ENCODE data around the gene ELAVL3. TPM values are rescaled to one million over a fixed set of nuclear protein-coding genes. Genes with fewer than 3 reads are reported as not detected.

ELAVL3 gene
- total RNA-seq, 4 donors from 2014 or later, result not detected

- TF ChIP-seq EP300 (IDR thresholded peaks at IDR 0.05) (no peak), POLR2AphosphoS5 (IDR thresholded peaks at IDR 0.05) (no peak), CTCF (IDR thresholded peaks at IDR 0.05) (no peak), POLR2A (IDR thresholded peaks at IDR 0.05) (no peak)
- H3K36me3 ChIP-seq, result peaks cover 41% of the 10 kb centered on the region
- no peaks in the 10 kb centered on the region for H3K27me3 ChIP-seq
- H3K27ac ChIP-seq, result no peak overlapping the region
- H3K4me1 ChIP-seq, result no peaks in the 10 kb centered on the region
- H3K9me3 ChIP-seq, result no peaks in the 10 kb centered on the region
- no peak overlapping the region for H3K4me3 ChIP-seq
- WGBS, result 43% methylated on average over 25 of the region's 25 CpGs
- no peak for DNase-seq (ENCODE audit: low spot score in 2 of 2)
Measured at GRCh38 chr19:11451871-11452619, 28.8 kb downstream of the ELAVL3 start.

GRCh38 chr19:11451327-11451870 is 29.4 kb downstream of the ELAVL3 start:
- H3K9me3 ChIP-seq, result no peaks in the 10 kb centered on the region
- H3K4me1 ChIP-seq, result no peaks in the 10 kb centered on the region
- TF ChIP-seq EP300 (IDR thresholded peaks at IDR 0.05) (no peak), POLR2AphosphoS5 (IDR thresholded peaks at IDR 0.05) (no peak), CTCF (IDR thresholded peaks at IDR 0.05) (no peak), POLR2A (IDR thresholded peaks at IDR 0.05) (no peak)
- no peaks in the 10 kb centered on the region for H3K27me3 ChIP-seq
- DNase-seq (ENCODE audit: low spot score in 2 of 2), result no peak
- H3K4me3 ChIP-seq, result no peak overlapping the region
- peaks cover 47% of the 10 kb centered on the region for H3K36me3 ChIP-seq
- 23% methylated on average over 11 of the region's 13 CpGs for WGBS
- H3K27ac ChIP-seq, result no peak overlapping the region

- Histone ChIP-seq H3K27ac (no peak overlapping the region), H3K9me3 (no peaks in the 10 kb centered on the region), H3K4me1 (no peaks in the 10 kb centered on the region), H3K27me3 (no peaks in the 10 kb centered on the region), H3K36me3 (peaks cover 54% of the 10 kb centered on the region), H3K4me3 (no peak overlapping the region)
- 83% methylated on average over 20 of the region's 21 CpGs for WGBS
- DNase-seq (ENCODE audit: low spot score in 2 of 2), result no peak
- TF ChIP-seq POLR2AphosphoS5 (IDR thresholded peaks at IDR 0.05) (no peak), POLR2A (IDR thresholded peaks at IDR 0.05) (no peak), EP300 (IDR thresholded peaks at IDR 0.05) (no peak), CTCF (IDR thresholded peaks at IDR 0.05) (no peak)
Measured at GRCh38 chr19:11450570-11451326, 30.1 kb downstream of the ELAVL3 start.

- no peak for DNase-seq (ENCODE audit: low spot score in 2 of 2)
- H3K9me3 ChIP-seq, result no peaks in the 10 kb centered on the region
- H3K27me3 ChIP-seq, result no peaks in the 10 kb centered on the region
- no peak overlapping the region for H3K4me3 ChIP-seq
- TF ChIP-seq POLR2A (IDR thresholded peaks at IDR 0.05) (no peak), EP300 (IDR thresholded peaks at IDR 0.05) (no peak), CTCF (IDR thresholded peaks at IDR 0.05) (no peak), POLR2AphosphoS5 (IDR thresholded peaks at IDR 0.05) (no peak)
- 87% methylated on average over 6 of the region's 31 CpGs for WGBS
- H3K36me3 ChIP-seq, result peaks cover 71% of the 10 kb centered on the region
- H3K27ac ChIP-seq, result no peak overlapping the region
- H3K4me1 ChIP-seq, result peaks cover 6% of the 10 kb centered on the region
Measured at GRCh38 chr19:11448923-11449554, 31.8 kb downstream of the ELAVL3 start.
